IMR-90 (cell line): Measurements from ENCODE around the gene AOC2. TPM values are rescaled to one million over a fixed set of nuclear protein-coding genes. Genes with fewer than 3 reads are reported as not detected.

Experiments
- ATAC-seq: fragments of 200-7000 bp; cut with Tn5 transposase; 2 replicates; pipeline ENCODE4 v1.9.1; 2020; ENCODE audit warnings: low read depth, mild to moderate bottlenecking, moderate library complexity
- BruUV-seq: library from RNA; stranded (reverse); fragments of 400-500 nt; replicated peaks from 2 replicates; lab custom pipeline; 2021; lab: Mats Ljungman, UMichigan
- CTCF ChIA-PET: fragments of 300-600 bp; formaldehyde crosslinking; extraction: SDS; loops from one replicate; lab custom pipeline; 2021; ENCODE audit warnings: antibody characterized with exemption; lab: Yijun Ruan, JAX
- POLR2A ChIA-PET: fragments of 300-600 bp; sonication (Branson Sonifier 250); formaldehyde crosslinking; loops from one replicate; lab custom pipeline; 2022; ENCODE audit warnings: antibody characterized with exemption; ENCODE audit not compliant: unreplicated experiment; lab: Charles Lee
- DNase-seq: peaks from one replicate; pipeline ENCODE4 v3.0.0; 2013
- H2AFZ ChIP-seq: replicated peaks from 2 replicates; pipeline ENCODE3; 2013; ENCODE audit warnings: low read length, mild to moderate bottlenecking; ENCODE audit not compliant: poor library complexity
- H2AK5ac ChIP-seq: 2 replicates; pipeline ENCODE4 v1.6.1; 2013; ENCODE audit warnings: low read depth, low read length, inconsistent platforms
- H2AK9ac ChIP-seq: replicated peaks from 2 replicates; pipeline ENCODE3; 2013; ENCODE audit warnings: mild to moderate bottlenecking, low read depth, low read length, moderate library complexity; ENCODE audit not compliant: poor library complexity
- H2BK120ac ChIP-seq: 2 replicates; pipeline ENCODE4 v1.6.1; 2013; ENCODE audit warnings: low read depth, low read length, inconsistent platforms
- H2BK15ac ChIP-seq: 3 replicates; pipeline ENCODE4 v1.6.1; 2013; ENCODE audit warnings: low read depth, low read length, inconsistent platforms
- H2BK20ac ChIP-seq: 2 replicates; pipeline ENCODE4 v1.6.1; 2013; ENCODE audit warnings: low read depth, mild to moderate bottlenecking, inconsistent platforms, low read length, moderate library complexity
- H2BK5ac ChIP-seq: 2 replicates; pipeline ENCODE4 v1.6.1; 2013; ENCODE audit warnings: mild to moderate bottlenecking, low read depth, low read length, inconsistent platforms; ENCODE audit not compliant: poor library complexity, severe bottlenecking
- H3K14ac ChIP-seq: replicated peaks from 2 replicates; pipeline ENCODE4 v1.6.1; 2013; ENCODE audit warnings: low read depth, low read length, inconsistent platforms
- H3K18ac ChIP-seq: 2 replicates; pipeline ENCODE4 v1.6.1; 2013; ENCODE audit warnings: low read depth, low read length, control low read depth
- H3K23ac ChIP-seq: 2 replicates; pipeline ENCODE4 v1.6.1; 2013; ENCODE audit warnings: low read depth, low read length, inconsistent platforms
- H3K27ac ChIP-seq: 2 replicates; pipeline ENCODE4 v1.5.1; 2013; ENCODE audit warnings: mild to moderate bottlenecking, control low read depth, low read length; ENCODE audit not compliant: insufficient read depth
- H3K27me3 ChIP-seq: 2 replicates; pipeline ENCODE4 v1.6.1; 2013; ENCODE audit warnings: low read length; ENCODE audit not compliant: control insufficient read depth, insufficient read depth
- H3K36me3 ChIP-seq: 2 replicates; pipeline ENCODE4 v1.6.1; 2013; ENCODE audit warnings: low read length, mixed read lengths; ENCODE audit not compliant: control insufficient read depth, insufficient read depth
- H3K4ac ChIP-seq: 2 replicates; pipeline ENCODE4 v1.6.1; 2013; ENCODE audit warnings: low read depth, low read length, inconsistent platforms
- H3K4me1 ChIP-seq: 2 replicates; pipeline ENCODE4 v1.6.1; 2013; ENCODE audit warnings: low read length, mixed read lengths; ENCODE audit not compliant: control insufficient read depth, insufficient read depth
- H3K4me2 ChIP-seq: 2 replicates; pipeline ENCODE4 v1.6.1; 2013; ENCODE audit warnings: low read depth, mild to moderate bottlenecking, control low read depth, low read length, moderate library complexity
- H3K4me3 ChIP-seq: 2 replicates; pipeline ENCODE4 v1.5.1; 2013; ENCODE audit warnings: low read depth, mild to moderate bottlenecking, control low read depth, low read length, moderate library complexity; ENCODE audit not compliant: insufficient read depth
- H3K56ac ChIP-seq: 2 replicates; pipeline ENCODE4 v1.6.1; 2013; ENCODE audit warnings: low read length, inconsistent platforms; ENCODE audit not compliant: insufficient read depth; ENCODE audit errors: extremely low read depth
- H3K79me1 ChIP-seq, 2 experiments: 2 replicates each; pipeline ENCODE4 v1.6.1; 2013; ENCODE audit warnings: low read length in 2 of 2, inconsistent platforms in 1 of 2, low read depth in 1 of 2
- H3K9ac ChIP-seq: 2 replicates; pipeline ENCODE4 v1.6.1; 2013; ENCODE audit warnings: low read depth, low read length, control low read depth
- H3K9me1 ChIP-seq: 2 replicates; pipeline ENCODE4 v1.6.1; 2013; ENCODE audit warnings: low read length, inconsistent platforms; ENCODE audit not compliant: insufficient read depth
- H3K9me3 ChIP-seq: 2 replicates; pipeline ENCODE4 v1.6.1; 2013; ENCODE audit warnings: low read length; ENCODE audit not compliant: control insufficient read depth, insufficient read depth
- H4K20me1 ChIP-seq: 2 replicates; pipeline ENCODE4 v1.6.1; 2013; ENCODE audit warnings: low read length, inconsistent platforms; ENCODE audit not compliant: insufficient read depth
- H4K5ac ChIP-seq: 2 replicates; pipeline ENCODE4 v1.6.1; 2013; ENCODE audit warnings: mild to moderate bottlenecking, low read depth, low read length, control low read depth
- H4K8ac ChIP-seq, 2 experiments: 2 replicates each; pipeline ENCODE4 v1.6.1; 2013; ENCODE audit warnings: low read depth in 2 of 2, low read length in 2 of 2, control low read depth in 1 of 2, inconsistent platforms in 1 of 2
- H4K91ac ChIP-seq: 2 replicates; pipeline ENCODE4 v1.6.1; 2013; ENCODE audit warnings: low read depth, low read length, inconsistent platforms; ENCODE audit not compliant: insufficient read depth
- ELK1 ChIP-seq: fragments of 150-350 bp; IDR thresholded peaks from 2 replicates; pipeline ENCODE4 v1.6.1; 2016; ENCODE audit warnings: low read depth, mild to moderate bottlenecking, low read length, moderate library complexity, borderline replicate concordance
- FOS ChIP-seq: fragments of 150-350 bp; IDR thresholded peaks from 2 replicates; pipeline ENCODE4 v1.6.1; 2016; ENCODE audit warnings: low read depth, low read length
- MAFK ChIP-seq: IDR thresholded peaks from 2 replicates; pipeline ENCODE4 v1.6.1; 2012; ENCODE audit warnings: low read depth, low read length, improper control_type of control experiment
- MAZ ChIP-seq: IDR thresholded peaks from 2 replicates; pipeline ENCODE4 v1.6.1; 2012; ENCODE audit warnings: low read depth, mild to moderate bottlenecking, low read length, improper control_type of control experiment, moderate library complexity, borderline replicate concordance
- POLR2A ChIP-seq: IDR thresholded peaks from 2 replicates; pipeline ENCODE4 v1.6.1; 2012; ENCODE audit warnings: mild to moderate bottlenecking, low read depth, low read length
- RCOR1 ChIP-seq: IDR thresholded peaks from 2 replicates; pipeline ENCODE4 v1.6.1; 2012; ENCODE audit warnings: mild to moderate bottlenecking, low read length, improper control_type of control experiment; ENCODE audit not compliant: insufficient replicate concordance
- RFX5 ChIP-seq: IDR thresholded peaks from 2 replicates; pipeline ENCODE4 v1.8.0; 2012; ENCODE audit warnings: low read depth, mild to moderate bottlenecking, low read length, moderate library complexity
- WGBS, 2 experiments: methylation state at CpG; one replicate each; pipeline versions ENCODE4 v1.1.5 to v1.1.7; 2013; ENCODE audit warnings: missing lambda C conversion rate in 2 of 2; ENCODE audit not compliant: insufficient read length in 1 of 2; ENCODE audit errors: extremely low coverage in 2 of 2; 5-methylcytosine and 5-hydroxymethylcytosine counted together
- dilution Hi-C: fragments of 300-500 bp; cut with HindIII; formaldehyde crosslinking; loops from one replicate; pipeline ENCODE4 v1.14.3; 2018; ENCODE audit warnings: low sequenced_read_pairs; ENCODE audit not compliant: unreplicated experiment
- in situ Hi-C: fragments of 300-500 bp; cut with MboI; formaldehyde crosslinking; loops from 3 replicates; pipeline ENCODE4 v1.14.3; 2019; ENCODE audit warnings: low sequenced_read_pairs, inconsistent platforms, mixed read lengths
- intact Hi-C: fragments of 100-400 bp; cut with micrococcal nuclease; formaldehyde crosslinking; loops from 2 replicates; pipeline ENCODE4 v1.10.0; 2022
- polyA plus RNA-seq, 3 experiments: library from polyadenylated mRNA; depleted of rRNA; stranded (reverse); fragments of >200 nt; gene quantifications; 2 replicates each; pipeline ENCODE4 v1.2.3, GENCODE V29; 2012; ENCODE audit warnings: low replicate concordance in 1 of 3
- total RNA-seq: library from RNA; depleted of rRNA; stranded (reverse); fragments of >200 nt; gene quantifications from 2 replicates; pipeline ENCODE4 v1.2.3, GENCODE V29; 2012

The AOC2 gene
- total and polyA plus RNA-seq, 2 of the 4 experiments (the other 2 are of a cell fraction), result 0.36 to 0.41 TPM

GRCh38 chr17:42871647-42872046 is 27.3 kb downstream of the AOC2 start:
- Histone ChIP-seq H2AFZ (no peak overlapping the region), H3K4me1 (peaks cover 2% of the 10 kb centered on the region; the same call in 1 of the 2 replicates), H2AK9ac (no peak overlapping the region), H2BK15ac (no peak overlapping the region), H3K4ac (no peak overlapping the region), H3K79me1 (no peaks in the 10 kb centered on the region), H2BK5ac (no peak overlapping the region), H3K18ac (no peak overlapping the region), H4K5ac (no peak overlapping the region), H3K56ac (no peak overlapping the region), H3K36me3 (no peaks in the 10 kb centered on the region), H3K9me1 (no peaks in the 10 kb centered on the region), H3K27ac (no peak overlapping the region), H2BK20ac (no peak overlapping the region), H2AK5ac (no peak overlapping the region), H3K27me3 (peaks cover 13% of the 10 kb centered on the region), H4K20me1 (no peaks in the 10 kb centered on the region), H2BK120ac (no peak overlapping the region), H3K9ac (no peak overlapping the region), H4K8ac (no peak overlapping the region), H3K14ac (no peak overlapping the region), H3K23ac (no peak overlapping the region), H3K9me3 (peaks cover 7% of the 10 kb centered on the region), H4K91ac (no peak overlapping the region), H3K4me2 (no peak overlapping the region), H3K4me3 (no peak overlapping the region)
- dilution Hi-C loops (no loop called here), intact Hi-C loops (no loop called here), in situ Hi-C loops (no loop called here)
- ChIA-PET CTCF (no interaction called here), POLR2A (no interaction called here)
- ATAC-seq (no peak), DNase-seq (no peak)
- TF ChIP-seq MAFK (no peak), RCOR1 (no peak), FOS (no peak), ELK1 (no peak), POLR2A (no peak), RFX5 (no peak), MAZ (no peak)
- 67% methylated on average over 1 of the region's 4 CpGs; no CpG with 5 or more reads in 1 of the 2 experiments for WGBS, 2 experiments
- BruUV-seq, result no TSS peak
